ENCODE results near the gene PDE4D. TPM values are rescaled to one million over a fixed set of nuclear protein-coding genes. Genes with fewer than 3 reads are reported as not detected.

Gene PDE4D
- total RNA-seq, 2 experiments from 2014 or later: 164 to 175 TPM

DNA sequence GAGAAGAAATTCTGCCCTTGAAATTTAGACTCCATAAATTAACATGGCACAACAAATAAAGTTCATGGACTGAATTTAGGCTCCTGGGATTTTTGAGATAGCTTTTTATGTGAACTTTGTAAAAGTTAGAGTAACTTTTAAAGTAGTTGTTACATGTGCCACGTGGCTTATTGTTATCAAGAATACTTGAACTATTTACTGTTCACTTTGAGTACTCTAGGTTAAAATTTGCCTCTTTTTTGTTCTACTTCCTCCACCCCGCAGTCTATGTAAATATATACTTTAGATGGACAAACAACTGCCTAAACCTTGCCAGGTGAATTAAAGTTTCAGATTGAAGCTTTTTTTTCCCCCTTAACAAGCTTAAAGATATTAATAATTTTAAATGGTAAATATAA lies 852.7 kb downstream of the PDE4D start:
- POLR2A ChIA-PET: interaction anchor here (2.3 to 2.7 kb wide), 2 partner anchors 84 to 87 kb away, joined by 13 to 40 read pairs; no protein-coding TSS in a partner anchor
- H3K36me3 Mint-ChIP-seq (ENCODE audit: low read depth): peaks cover 33% of the 10 kb centered on the region
- H3K4me1 ChIP-seq (ENCODE audit: insufficient read depth, low read length): peaks cover 17% of the 10 kb centered on the region
- H3K27ac Mint-ChIP-seq: peak overlapping the region; percentile 96
- no peaks in the 10 kb centered on the region for H3K27me3 ChIP-seq (ENCODE audit: control insufficient read depth in 1 of 2, insufficient read depth in 2 of 2, low read length in 2 of 2)
- TF ChIP-seq CTCF (IDR thresholded peaks at IDR 0.05): no peak
- H3K4me3 Mint-ChIP-seq: peak overlapping the region; percentile 86
- DNase-seq (no peak), ATAC-seq (ENCODE audit: poor library complexity) (no peak)
- intact Hi-C loops (cut with DNase I, micrococcal nuclease): loop anchor here (1.0 kb wide), 2 partner anchors 89 to 121 kb away; no protein-coding TSS in a partner anchor
- H3K27me3 Mint-ChIP-seq: no peaks in the 10 kb centered on the region
- no peaks in the 10 kb centered on the region for H3K9me3 ChIP-seq (ENCODE audit: control insufficient read depth in 1 of 2, insufficient read depth in 1 of 2, low read length in 2 of 2)
- H3K27ac ChIP-seq (ENCODE audit: low read depth in 1 of 2, low read length in 2 of 2): no peak overlapping the region
- H3K4me3 ChIP-seq (ENCODE audit: low read length): peak overlapping the region; percentile 82
- no peaks in the 10 kb centered on the region for H3K36me3 ChIP-seq (ENCODE audit: insufficient read depth, low read length)
- CTCF ChIA-PET: interaction anchor here (0.9 to 1.7 kb wide), 5 partner anchors 33 to 134 kb away, joined by 3 to 8 read pairs (median 3); no protein-coding TSS in a partner anchor
- no peaks in the 10 kb centered on the region for H3K9me3 Mint-ChIP-seq
- H3K4me1 Mint-ChIP-seq (ENCODE audit: low read depth): peaks cover 55% of the 10 kb centered on the region

- Mint-ChIP-seq H3K4me1 (ENCODE audit: low read depth) (peaks cover 61% of the 10 kb centered on the region), H3K9me3 (no peaks in the 10 kb centered on the region), H3K27me3 (no peaks in the 10 kb centered on the region), H3K36me3 (ENCODE audit: low read depth) (peaks cover 33% of the 10 kb centered on the region), H3K27ac (peak overlapping the region; percentile 96), H3K4me3 (peak overlapping the region; percentile 86)
- no peak for TF ChIP-seq CTCF (IDR thresholded peaks at IDR 0.05)
- Histone ChIP-seq H3K27me3 (ENCODE audit: control insufficient read depth in 1 of 2, insufficient read depth in 2 of 2, low read length in 2 of 2) (no peaks in the 10 kb centered on the region), H3K27ac (ENCODE audit: low read depth in 1 of 2, low read length in 2 of 2) (peak overlapping the region; percentile 60 to 89), H3K36me3 (ENCODE audit: insufficient read depth, low read length) (no peaks in the 10 kb centered on the region), H3K4me3 (ENCODE audit: low read length) (peak overlapping the region; percentile 82), H3K9me3 (ENCODE audit: control insufficient read depth in 1 of 2, insufficient read depth in 1 of 2, low read length in 2 of 2) (no peaks in the 10 kb centered on the region), H3K4me1 (ENCODE audit: insufficient read depth, low read length) (peaks cover 17% of the 10 kb centered on the region)
- ChIA-PET CTCF (interaction anchor here (0.9 to 1.8 kb wide), 6 partner anchors 33 to 134 kb away, joined by 3 to 19 read pairs (median 4); no protein-coding TSS in a partner anchor), POLR2A (interaction anchor here (0.9 to 2.7 kb wide), 14 partner anchors 12 to 153 kb away, joined by 3 to 155 read pairs (median 6); no protein-coding TSS in a partner anchor)
- DNase-seq (no peak), ATAC-seq (ENCODE audit: poor library complexity) (no peak)
- intact Hi-C loops (cut with DNase I, micrococcal nuclease): loop anchor here (1.0 kb wide), 2 partner anchors 90 to 122 kb away; no protein-coding TSS in a partner anchor
Measured at GRCh38 chr5:59040024-59040803, 853.3 kb downstream of the PDE4D start.

DNA sequence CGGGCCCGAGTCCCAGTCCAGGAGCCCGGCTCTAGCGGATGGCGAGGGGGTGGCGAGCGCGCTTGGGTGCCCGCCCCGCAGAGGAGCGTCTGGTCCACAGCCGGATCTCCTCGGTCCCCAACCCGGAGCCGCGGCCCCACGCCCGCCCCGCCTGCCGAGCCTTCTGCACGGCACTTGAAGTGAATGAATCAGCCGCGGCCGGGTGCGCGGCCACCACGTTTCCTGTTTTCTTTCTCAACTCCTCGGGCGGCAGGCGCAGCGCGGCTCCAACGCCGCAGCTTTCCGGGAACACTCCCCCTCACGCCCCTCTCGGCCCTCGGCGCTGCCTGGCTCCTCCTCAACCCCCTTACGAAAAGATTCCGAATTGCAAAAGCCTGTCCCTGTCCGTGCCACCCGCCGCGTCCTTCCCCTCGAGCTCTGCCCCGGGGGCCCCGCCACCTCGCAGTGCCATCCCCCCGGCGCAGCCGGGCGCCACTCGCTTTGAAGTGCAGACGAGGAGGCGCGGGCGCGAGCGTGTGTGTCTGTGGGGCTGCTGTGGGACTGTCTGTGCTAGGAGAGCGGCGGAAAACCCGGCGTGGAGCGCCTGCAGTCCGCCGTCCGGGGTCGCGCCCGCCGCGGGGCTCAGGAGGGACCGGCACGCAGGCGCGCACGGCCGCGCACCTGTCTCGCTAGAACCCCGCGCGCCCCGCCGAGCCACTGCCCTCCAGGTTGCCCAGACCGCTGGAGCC lies 854.1 kb downstream of the PDE4D start:
- Mint-ChIP-seq H3K4me1 (ENCODE audit: low read depth) (peaks cover 69% of the 10 kb centered on the region), H3K4me3 (peak overlapping the region; percentile 86), H3K27ac (peak overlapping the region; percentile 96), H3K9me3 (no peaks in the 10 kb centered on the region), H3K27me3 (no peaks in the 10 kb centered on the region), H3K36me3 (ENCODE audit: low read depth) (peaks cover 34% of the 10 kb centered on the region)
- peak overlapping the region; percentile 82 for H3K4me3 ChIP-seq (ENCODE audit: low read length)
- no peaks in the 10 kb centered on the region for H3K9me3 ChIP-seq (ENCODE audit: control insufficient read depth in 1 of 2, insufficient read depth in 1 of 2, low read length in 2 of 2)
- no peaks in the 10 kb centered on the region for H3K27me3 ChIP-seq (ENCODE audit: control insufficient read depth in 1 of 2, insufficient read depth in 2 of 2, low read length in 2 of 2)
- TF ChIP-seq CTCF (IDR thresholded peaks at IDR 0.05): no peak
- ChIA-PET POLR2A (interaction anchor here (0.7 to 1.9 kb wide), 19 partner anchors 8 to 153 kb away, joined by 3 to 155 read pairs (median 3); no protein-coding TSS in a partner anchor), CTCF (interaction anchor here (0.8 to 1.8 kb wide), 3 partner anchors 85 to 135 kb away, joined by 4 to 19 read pairs (median 8); no protein-coding TSS in a partner anchor)
- ATAC-seq (ENCODE audit: poor library complexity) (peak; percentile 79), DNase-seq (peak; percentile 86 to 96 (median 90))
- intact Hi-C loops (cut with DNase I, micrococcal nuclease): loop anchor here (1.0 to 10.0 kb wide), 5 partner anchors 48 to 325 kb away; no protein-coding TSS in a partner anchor
- H3K27ac ChIP-seq (ENCODE audit: low read depth in 1 of 2, low read length in 2 of 2): peak overlapping the region; percentile 60 to 89
- peaks cover 21% of the 10 kb centered on the region for H3K4me1 ChIP-seq (ENCODE audit: insufficient read depth, low read length)
- H3K36me3 ChIP-seq (ENCODE audit: insufficient read depth, low read length): no peaks in the 10 kb centered on the region
